Activated T-cell treated with anti-CD3 and anti-CD28 coated beads for 1 hour (primary cell): Measurements from ENCODE around the gene XPO1.
"Not testable (repeated sequence)": the region's sequence is repeated elsewhere in the genome, so short reads cannot be mapped to it uniquely, and the experiment has no call there.

Experiments used
- DNase-seq: peaks from one replicate; pipeline ENCODE4 v3.0.0-alpha.2; 2020; ENCODE audit warnings: low read depth

Gene XPO1

DNA sequence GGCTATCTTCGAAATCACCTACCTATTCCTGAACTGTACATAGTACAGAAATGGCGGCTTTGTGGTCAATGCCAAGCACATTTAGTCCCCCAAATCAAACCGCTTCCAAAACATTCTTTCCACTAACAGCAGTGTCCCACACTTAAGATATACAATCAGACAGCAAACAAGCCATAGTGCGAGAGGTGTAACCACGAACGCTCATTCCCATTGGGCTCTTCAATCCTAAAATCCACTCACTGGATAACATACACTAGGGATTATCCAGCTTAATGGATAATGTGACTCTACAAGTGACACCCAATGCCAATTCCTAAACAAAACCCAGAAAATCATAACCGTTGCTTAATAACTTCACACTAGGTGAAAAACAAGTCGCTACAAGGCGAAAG lies 2.0 kb downstream of the XPO1 start:
- no peak for DNase-seq

DNA sequence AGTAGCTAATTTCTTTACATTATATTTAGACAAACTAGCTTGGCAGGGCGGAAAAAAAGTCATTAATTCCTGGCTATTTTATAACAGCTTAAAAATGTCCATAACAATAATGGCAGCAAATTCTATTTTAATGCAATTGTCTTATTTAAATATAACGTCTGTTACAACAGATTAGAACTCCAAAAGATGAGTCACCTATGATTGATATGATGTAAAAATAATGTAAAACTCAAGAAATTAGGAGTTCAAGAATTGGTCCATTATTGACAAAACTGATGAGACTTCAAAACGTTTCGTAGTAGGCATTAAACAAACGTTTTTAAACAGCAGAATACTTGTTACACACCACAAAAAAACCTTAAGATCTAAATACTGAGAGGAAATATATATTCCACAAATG lies 2.7 kb downstream of the XPO1 start:
- DNase-seq: no peak

DNA sequence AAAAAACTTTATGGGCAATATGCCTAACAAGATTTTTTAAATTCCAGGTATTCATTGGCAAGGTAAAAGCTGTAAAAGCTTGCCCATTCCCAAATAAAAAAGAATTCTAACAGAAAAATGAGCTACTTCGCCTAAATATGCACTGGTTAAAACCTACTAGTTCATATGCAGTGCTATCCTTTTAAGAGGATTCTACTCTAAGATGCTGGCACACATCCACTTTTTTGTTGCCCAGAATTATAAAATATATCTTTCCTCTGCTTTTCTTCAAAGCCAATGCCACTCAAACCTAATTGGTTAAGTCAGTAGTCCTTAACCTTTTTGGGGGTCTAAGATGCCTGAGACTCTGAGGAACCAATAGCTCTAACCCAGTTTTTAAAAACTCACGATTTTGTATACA lies 3.2 kb downstream of the XPO1 start:
- DNase-seq: no peak

DNA sequence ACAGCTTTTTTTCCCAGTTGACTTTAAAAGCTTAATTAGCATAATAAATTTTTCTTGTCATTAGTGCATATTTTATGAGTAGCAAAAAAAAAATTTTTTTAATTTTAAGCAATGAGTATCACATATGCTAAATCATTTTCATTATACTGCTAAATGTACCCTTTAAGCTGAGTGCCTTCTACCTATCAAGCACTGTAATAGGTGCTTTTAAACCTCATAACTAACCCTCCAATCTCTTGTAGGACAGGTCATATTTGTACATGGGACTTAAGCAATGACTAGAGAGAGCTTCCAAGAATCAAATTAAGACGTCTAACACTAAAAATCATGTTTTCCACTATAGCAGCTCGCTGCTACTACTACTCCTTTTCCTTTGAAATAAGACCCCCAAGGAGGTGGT lies 7.4 kb downstream of the XPO1 start:
- DNase-seq: no peak

DNA sequence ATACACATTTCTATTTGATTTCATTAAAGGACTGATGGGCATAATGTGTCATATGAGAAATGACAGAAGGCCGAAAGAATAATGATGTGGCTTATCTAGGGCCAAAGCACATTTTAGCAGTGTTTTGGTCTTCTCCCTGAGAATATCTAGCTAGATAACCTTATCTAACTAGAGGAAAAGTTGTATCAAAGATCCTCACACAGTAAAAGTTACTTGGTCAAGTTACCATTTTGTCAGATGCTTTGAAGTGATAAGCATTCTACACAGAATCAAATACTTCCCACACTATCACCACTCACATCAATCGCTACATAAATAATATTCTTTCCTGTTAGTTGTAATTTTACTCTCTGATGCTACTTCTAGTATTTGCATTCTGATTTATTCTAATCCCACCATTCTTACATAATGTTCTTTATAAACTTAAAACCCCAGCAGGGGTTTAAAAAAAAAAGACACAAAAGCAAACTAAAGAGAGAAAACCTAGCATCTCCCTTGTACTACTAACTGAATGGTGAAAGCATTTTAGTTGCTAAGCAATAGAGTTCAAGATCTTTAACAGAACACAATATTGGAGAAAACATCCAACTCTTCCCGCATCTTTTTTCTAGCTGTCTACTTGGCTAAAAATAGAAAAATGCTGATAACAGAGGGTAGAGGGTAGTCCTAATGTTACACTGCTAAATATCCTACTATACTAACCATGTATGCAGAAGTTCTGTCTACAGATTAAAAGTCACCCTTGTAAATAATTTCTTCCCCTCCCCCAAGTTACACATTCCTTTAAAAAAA lies 8.0 kb downstream of the XPO1 start:
- DNase-seq: no peak

DNA sequence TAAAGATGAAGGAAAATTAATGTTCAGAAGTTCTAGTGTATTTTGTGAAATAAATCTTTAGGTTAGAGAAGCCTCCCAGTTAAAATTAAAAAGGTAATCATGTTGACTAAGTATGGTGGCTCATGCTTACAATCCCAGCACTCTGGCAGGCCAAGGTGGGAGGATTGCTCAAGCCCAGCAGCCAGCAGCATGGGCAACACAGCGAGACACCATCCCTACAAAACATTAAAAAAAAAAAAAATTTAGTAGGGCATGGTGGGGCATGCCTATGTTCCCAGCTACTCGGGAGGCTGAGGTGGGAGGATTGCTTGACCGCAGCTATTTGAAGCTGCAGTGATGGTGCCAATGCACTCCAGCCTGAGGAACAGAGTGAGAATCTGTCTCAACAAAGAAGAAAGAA lies 17.9 kb downstream of the XPO1 start:
- DNase-seq: no peak

DNA sequence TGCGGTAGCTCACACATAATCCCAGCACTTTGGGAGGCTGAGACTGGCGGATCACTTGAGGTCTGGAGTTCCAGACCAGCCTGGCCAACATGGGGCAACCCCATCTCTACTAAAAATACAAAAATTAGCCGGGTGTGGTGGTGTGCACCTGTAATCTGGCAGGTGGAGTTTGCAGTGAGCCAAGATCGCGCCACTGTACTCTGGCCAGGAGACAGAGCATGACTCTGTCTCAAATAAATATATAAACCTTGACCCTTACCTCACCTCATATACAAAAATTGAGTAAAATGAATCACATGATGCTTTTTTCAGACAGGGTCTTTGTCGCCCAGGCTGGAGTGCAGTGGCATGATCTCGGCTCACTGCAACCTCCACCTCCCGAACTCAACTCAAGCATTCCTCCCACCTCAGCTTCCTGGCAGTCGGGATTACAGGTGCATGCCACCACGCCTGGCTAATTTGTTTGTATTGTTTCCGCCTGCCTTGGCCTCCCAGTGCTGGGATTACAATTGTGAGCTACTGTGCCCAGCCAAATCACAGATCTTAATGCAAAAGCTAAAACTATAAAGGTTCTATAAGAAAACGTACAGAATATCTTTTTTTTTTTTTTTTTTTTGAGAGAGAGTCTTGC lies 25.3 kb downstream of the XPO1 start:
- DNase-seq: no peak

DNA sequence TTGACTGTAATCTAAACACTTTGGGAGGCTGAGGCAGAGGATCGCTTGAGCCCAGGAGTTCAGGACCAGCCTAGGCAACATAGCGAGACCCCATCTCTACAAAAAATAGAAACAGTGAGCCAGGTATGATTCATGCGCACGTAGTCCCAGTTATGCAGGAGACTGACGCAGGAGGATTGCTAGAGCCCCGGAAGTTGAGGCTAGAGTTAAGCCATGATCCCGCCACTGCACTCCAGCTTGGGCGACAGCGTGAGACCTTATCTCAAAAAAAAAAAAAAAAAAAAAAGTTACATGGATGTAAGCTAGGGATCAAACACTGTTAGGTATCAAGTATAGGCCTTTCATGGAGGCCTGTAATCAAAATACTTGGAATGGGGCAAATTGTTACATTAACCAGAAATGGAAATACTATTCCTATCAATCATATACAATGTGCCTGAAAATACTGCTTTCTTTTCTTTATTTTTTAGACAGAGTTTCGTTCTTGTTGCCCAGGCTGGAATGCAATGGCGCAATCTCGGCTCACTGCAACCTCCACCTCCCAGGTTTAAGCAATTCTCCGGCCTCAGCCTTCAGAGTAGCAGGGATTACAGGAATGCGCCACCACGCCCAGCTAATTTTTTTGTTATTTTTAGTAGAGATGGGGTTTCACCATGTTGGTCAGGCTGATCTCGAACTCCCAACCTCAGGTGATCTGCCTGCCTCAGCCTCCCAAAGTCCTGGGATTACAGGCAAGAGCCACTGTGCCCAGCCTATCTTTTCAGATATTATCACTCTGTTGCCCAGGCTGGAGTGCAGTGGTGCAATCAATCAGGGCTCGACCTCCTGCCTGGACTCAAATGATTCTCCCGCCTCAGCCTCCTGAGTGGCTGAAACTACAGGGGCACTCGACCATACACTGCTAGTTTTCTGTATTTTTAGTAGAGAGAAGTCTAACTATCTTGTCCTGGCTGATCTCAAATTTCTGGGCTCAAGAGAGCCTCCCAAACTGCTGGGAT lies 27.2 kb downstream of the XPO1 start:
- DNase-seq: no peak

DNA sequence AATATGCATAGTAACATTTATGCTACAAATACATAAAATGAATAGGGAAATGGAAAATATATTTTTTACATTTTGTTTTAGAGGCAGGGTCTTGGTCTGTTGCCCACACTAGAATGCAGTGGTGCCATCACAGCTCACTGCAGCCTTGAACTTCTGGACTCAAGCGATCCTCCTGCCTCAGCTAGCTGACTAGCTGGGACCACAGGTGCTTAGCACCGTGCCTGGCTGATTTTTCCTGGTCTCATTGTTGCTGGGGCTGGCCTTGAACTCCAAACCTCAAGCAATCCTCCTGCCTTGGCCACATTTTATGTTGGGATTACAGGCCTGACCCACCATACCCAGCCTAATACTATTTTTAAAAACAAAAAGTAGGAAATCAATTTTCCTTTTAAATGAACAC lies 33.2 kb downstream of the XPO1 start:
- DNase-seq: no peak

DNA sequence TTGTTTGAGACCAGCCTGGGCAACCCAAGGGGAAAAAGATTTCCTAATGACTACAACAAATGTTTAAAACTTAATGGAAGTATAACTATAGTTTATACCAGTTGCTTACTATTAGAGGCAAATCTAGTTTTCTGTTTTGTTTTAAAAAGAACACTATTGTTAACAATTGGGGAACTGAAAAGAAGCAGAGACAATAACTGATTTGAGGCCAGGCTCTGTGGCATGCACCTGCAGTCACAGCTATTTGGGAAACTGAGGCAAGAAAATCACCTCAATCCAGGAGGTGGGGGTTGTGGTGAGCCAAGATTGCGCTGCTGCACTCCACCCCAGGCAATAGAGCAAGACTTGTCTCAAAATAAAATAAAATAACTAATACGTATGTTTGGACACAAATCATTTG lies 39.1 kb downstream of the XPO1 start:
- DNase-seq: no peak

DNA sequence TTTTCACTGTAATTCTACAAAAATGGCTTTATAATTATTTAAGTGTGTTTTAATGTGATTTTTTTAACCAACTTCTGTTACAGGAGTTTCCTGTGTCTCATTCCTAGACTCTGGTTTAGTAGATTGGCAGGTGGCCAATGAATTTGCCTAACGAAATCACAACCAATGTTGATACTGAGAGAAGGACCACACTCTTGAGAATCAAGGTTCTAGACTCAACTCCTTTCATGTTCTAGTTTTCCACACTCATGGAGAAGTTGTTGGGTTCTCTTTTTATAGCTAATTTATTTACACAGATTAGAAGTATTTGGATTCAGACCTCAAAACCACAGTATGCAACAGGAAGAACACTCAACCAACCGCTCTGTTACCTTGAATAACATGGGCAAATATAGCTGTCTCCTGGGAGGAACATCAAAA lies 44.6 kb downstream of the XPO1 start:
- DNase-seq: no peak

DNA sequence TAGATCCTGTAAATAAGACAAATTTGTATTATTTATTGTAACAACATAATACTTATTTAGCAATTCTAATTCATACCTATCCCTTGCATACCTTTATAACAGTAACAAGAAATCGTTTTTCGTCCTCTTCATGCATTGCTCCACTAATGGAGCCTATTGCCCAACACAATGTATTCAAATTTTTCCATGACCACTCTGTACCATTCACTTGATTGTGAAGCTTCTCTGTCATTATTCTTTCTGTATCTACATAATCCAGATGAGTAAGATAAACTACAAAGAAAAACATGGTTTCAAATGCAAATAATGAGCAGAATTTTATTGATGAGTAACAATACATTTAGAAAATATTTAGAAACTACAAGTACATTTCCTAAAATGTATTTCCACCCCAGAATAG lies 45.7 kb downstream of the XPO1 start:
- no peak for DNase-seq

DNA sequence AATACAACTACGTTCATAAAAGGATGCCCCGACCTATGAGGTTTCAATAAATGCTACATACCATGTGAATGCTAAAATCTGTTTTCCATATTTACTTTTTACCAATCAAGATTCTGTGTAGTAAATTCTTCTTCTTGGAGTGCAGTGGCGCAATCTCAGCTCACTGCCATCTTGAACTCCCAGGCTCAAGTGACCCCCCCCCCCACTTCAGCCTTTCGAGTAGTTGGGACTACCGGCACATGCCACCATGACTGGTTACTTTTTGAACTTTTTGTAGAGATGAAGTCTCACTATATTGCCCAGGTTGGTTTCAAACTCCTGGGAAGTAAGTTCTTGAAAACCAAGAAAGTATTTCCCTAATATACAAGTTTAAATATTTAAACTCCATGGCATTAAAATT lies 52.9 kb downstream of the XPO1 start:
- no peak for DNase-seq

DNA sequence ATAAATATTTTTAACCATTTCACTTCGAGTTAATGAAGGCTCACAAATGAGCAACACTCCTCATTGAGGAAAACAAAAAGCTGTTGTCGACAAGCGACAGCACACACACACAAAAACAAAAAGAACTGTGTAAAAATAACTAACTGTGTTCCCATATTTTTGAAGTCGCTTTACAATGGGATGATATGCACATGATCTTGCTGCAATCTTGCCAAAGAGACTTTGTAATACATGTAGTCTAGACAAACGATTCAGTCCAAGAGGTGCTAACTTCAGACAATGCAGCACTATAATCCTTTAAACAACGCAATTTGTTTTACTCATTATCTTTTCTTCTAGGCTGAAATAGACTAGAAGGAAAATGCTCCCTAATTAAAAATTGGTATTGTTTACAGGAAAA lies 60.1 kb downstream of the XPO1 start:
- DNase-seq: no peak

DNA sequence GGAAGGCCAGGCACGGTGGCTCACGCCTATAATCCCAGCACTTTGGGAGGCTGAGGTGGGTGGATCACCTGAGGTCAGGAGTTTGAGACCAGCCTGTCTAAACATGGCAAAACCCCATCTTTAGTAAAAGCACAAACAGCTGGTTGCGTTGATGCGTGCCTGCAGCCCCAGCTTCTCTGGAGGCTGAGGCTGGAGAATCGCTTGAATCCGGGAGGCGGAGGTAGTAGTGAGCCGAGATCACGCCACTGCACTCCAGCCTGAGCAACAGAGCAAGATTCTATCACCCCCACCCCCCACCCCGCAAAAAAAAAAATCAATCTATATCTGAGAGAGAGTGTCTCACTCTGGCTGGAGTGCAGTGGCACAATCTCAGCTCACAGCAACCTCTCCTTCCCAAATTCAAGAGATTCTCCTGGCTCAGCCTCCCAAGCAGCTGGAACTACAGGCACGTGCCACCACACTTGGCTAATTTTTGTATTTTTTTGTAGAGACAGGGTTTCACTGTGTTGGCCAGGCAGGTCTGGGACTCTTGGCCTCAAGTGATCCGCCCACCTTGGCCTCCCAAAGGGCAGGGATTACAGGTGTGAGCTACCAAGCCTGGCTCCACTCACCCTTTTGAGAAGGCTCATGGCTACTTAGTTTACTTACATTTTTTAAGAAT lies 61.1 kb downstream of the XPO1 start:
- not testable (repeated sequence) for DNase-seq

DNA sequence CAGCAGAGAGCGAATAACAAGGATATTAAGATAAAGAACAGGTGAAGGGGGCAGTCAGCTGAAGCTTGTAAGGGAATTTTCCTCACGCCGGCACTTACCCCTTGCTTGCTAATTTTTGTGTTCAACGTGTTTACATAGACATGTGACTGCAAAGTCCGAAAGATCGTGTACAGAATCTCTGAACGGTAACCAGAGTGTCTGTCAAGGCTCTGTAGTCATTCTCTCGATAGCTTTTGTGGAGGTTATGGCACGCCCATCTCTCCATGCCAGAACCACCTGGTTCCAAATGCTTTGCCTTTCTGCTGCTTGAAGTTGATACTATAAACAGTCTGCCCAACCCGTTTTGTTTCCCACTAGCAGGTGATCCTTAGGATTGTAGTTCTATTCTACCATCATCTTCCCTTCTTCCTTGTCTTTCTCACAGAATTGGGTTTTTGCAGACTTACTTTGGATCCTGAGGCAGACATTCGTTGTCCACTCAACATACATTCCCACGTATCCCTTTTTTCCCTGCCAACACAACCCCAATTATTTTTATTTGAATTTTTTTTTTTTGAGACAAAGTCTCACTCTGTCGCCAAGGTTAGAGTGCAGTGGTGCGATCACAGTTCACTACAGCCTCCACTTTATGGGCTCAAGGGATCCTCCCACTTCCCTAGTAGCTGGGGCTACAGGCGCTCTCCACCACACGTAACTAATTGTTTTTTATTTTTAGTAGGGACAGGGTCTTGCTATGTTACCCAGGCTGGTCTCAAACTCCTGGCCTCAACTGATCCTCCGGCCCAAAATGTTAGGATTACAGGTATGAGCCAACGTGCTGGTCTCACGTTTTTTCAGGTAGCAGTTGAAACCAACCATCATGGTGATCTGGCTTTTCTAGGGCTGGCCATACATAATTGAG lies 66.0 kb downstream of the XPO1 start:
- DNase-seq: peak; percentile 3

DNA sequence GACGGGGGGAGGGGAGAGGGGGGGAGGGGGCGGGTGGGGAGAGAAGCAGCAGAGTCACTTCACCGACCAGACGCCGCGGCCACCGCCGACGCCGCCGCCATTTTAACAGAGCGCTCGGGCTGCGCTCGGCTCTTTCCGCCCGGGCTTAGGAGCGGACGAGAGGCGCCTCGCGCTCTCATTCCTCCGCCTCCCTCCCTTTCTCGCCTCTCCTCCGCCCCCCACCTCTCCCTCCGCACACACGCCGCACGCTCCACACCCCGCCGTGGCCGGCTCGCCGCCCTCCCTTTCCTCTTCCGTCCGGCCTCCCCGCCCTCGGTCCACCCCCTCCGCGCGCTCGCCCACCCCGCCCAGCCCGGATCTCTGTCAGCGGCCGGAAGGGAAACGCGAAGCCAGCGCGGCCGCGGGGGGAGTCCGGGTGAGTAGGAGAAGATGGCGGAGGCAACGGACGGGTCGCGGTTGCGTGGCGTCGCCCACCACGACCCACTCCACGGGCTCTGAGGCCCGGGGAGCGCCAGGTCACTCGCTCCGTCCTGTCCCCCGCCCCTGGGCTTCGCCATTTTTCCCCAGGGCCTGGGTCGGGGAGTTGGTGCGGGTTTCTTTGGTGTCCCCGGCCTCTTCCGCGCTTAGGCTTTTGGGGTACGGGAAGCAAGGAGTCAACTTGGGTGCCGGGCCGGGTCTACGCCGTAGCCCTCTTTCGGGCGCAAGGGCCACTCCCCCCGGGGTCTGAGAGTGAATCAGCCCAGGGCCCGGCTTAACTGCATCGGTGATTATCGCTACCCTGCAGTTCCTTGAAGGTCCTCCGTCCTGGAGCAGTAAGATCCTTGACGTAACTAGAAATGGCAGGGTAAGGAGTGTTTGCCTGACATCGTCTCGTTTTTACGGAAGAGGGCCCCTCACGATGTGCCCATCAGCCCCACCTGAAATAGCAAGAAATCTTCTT lies 66.9 kb downstream of the XPO1 start, which contains the start of gene USP34:
TSS of gene USP34 (minus strand) at position 123 of the 940 bp plus-strand sequence. CDS start 395 bp downstream, outside the sequence.
- DNase-seq: peak; percentile 90

DNA sequence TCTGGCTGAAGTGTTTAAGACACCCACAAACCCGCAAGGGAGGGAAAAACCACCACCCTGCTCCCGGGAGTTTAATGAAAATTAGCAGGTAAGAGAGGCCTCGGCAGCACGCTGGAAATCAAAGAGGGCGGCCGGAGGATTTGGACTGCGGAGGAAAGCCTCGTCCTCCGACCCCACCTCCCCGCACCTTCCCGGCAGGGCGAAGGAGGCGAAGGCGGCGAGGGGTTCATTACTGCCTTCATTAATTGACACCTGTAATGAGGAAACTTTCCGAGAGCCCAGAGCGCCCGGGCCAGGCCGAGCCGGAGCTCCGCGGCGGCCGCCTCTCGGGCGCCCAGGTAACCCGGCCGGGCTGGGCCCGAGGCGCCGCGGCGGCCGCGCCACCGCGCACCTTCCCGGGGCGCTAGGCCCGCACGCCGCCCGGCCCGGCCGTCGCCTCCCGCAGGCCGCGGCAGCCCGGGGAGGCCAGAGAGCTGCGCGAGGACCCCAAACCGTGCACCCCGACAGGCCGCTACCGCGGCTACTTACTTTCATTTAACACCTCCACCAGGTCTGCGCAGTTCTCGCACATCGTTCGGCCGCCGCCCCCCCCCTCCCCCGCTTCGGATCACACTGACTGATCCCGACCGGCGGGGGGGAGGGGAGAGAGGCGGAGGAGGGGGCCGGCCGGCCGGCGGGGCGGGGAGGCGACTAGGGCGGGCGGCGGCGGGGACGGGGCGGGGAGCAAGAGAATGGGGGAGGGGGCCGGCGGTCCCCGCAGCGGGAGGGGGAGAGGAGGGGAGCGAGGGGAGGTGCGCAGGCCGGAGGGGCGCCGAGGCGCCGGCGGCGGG lies 67.8 kb downstream of the XPO1 start:
- DNase-seq: peak; percentile 75
